HT-29 (cell line): ENCODE results near the gene PTPN9. TPM values are rescaled to one million over a fixed set of nuclear protein-coding genes. Genes with fewer than 3 reads are reported as not detected.
"Not testable (repeated sequence)": the region's sequence is repeated elsewhere in the genome, so short reads cannot be mapped to it uniquely, and the experiment has no call there.

Experiments used
- DNase-seq: peaks from one replicate; pipeline ENCODE4 v3.0.0-alpha.2; 2015; ENCODE audit warnings: low spot score
- total RNA-seq: library from RNA; depleted of rRNA; stranded (reverse); fragments of >200 nt; shearing (Covaris generic); gene quantifications from 2 replicates; pipeline ENCODE4 v1.2.3, GENCODE V29; 2014; rRNA removed

Gene PTPN9
- 22.8 and 28.2 TPM in 2 replicates for total RNA-seq

DNA sequence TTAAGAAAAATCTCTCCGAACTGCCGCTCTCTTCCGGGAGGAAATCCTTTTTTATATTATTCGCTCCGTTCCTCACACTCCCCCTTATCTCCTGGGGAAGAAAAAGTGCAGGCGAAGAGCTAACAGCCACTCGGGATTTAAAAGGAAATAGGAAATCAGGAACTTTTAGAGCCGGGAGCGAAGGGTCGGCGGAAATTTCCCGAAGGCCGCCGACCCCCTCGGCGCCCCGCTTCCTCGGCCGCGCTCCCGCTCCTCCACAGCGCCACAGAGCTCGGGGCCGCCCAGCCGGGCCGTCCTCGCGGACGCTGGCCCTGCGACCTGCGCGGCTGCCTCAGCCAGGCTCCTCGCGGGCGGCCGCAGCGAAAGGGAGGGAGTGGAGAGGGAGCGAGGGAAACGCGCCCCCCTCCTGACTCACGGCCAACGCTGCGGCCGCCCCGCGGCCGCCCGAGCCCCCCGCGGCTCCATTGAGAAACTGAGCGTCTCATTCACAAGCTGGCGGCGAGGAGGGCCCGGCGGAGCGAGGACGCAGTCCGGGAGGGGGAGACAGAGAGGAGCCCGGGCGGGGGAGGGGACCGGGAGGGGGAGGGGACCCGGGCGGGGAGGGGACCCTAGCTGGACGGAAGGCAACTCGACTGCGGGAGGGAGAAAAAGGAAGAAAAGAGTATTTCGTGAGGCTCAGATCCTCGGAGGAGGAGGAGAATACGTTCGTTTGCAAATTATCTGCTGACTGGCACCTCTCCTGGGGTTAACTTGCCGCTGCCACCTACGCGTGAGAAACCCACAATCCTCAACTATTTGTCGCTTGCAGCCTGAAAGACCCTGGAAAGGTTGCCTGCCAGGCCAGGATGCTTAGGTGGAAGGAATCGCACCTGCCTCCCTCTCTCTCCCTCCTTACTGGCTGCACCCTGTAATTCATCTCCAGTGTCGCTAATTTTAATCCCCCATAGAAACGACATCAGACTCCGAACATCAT is at the start of gene PTPN9:
Gene PTPN9, minus strand, starts transcription at position 368 of the 973 bp plus-strand sequence. CDS start 539 bp downstream, outside the sequence.
- DNase-seq, result peak; percentile 70

DNA sequence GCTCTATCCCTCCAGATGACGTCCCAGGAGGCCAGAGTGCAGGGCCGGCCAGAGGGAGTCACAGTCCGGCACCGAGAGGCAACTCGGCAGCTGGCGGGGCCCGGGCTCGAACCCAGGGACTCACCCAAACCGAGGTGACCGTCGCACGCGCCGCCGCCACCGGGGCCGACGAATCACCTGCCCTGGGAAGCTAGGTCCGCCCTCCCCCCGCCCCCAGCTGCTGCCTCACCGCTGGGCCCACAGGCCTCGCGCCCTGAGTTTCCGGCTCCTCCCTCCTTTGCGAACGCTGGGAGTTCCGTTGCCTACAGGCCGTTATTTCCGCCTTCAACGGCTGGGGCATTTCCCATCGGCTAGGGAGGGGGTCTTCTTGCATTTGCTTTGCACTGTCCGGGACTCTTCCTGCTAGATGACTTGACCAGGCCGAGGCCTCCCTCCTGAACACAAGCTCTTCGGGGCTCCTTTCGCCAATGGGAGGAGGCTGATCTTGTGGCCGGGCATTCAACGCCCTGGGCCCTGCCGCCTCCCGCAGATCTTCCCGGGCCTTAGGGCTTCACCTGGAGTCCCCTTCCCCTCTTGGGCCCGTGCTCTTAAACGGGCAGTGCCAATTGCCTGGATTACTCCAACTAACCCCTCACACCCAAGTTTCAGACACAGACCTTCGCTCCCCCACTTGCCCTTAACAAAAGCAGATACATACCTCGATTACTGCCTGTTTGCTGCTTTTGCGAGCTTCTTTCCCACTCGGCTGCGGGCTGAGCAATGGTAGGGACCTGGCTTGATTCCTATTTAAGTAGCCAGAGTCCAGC is 46.6 kb upstream of the PTPN9 start, which contains the start of gene SNUPN:
Gene SNUPN, minus strand, starts transcription at position 184 of the 806 bp plus-strand sequence. CDS start 4,674 bp downstream, outside the sequence.
- DNase-seq, result peak; percentile 96

DNA sequence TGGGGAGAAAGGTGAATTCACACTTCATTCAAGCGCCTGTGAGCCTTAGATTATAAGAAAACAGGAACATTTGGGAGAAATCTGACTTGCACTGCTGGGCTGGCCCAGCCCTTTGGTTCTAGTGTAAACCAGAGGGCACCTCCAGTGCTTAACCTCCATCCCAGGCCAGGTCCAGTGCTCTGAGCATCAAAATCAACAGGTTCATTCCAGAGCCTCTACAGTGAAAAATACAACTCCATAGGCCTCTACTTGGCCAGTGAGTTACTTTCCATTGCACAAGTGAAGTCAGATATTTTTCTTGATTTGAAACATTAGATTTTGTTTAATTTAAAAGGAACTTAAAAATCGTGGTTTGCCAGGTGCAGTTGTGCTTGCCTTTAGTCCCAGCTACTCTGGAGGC is 43.4 kb upstream of the PTPN9 start:
- DNase-seq, result no peak

DNA sequence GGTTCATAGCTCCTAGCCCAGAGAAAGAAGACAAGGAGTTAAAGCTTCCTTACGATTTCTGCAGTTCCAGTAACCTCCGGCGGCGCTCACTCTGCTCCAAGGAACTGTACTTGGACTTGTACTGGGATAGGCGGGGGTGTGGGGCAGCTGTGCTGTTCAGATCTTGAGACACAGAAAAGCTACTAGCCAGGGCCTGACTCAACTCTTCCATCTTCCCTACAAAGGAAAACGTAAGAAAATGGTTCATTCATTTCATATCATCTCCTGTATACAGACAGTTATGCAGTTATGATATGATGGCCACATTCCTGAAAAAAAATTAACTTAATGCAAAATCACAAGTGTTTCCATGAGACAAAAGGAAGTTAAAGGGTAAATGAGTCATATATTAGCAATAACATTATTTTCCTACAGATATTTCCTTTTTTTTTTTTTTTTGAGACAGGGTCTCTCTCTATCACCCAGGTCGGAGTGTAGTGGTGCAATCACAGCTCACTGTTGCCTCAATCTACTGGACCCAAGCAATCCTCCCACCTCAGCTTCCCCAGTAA is 41.8 kb upstream of the PTPN9 start:
- no peak for DNase-seq

DNA sequence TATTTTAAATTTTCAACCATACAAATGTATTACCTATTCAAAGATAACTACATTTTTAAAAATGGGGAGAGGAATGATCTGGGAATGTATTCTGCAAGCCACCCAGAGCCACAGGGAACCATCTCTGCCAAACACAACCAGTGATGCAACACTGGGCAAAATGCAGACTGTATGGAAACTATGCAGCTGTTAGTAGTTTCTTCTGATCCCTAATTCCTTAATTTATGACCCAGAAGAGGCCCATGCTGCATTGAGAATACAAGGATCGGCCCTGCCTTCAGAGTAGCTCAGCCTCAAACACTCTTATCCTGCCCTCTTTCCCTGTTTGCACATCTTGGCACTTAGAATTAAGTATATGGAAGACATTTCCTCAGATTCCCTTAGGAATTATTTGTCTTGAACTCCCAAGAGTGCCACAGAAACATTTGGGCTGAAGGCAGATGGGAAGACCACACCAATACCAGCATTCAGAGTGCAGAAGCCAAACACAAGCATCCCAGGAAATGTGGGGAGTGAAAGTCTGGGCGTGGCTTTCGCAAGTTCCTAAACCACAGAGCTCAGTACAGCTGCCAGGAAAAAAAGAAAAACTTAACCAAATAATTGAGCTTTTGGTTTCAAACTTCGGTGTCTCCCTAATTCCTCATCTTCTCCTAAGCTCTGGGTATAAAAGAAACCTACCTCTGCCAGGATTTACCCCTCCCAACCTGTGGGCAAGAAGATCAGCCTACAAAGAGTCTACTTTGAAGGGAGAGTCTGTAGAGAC is 41.1 kb upstream of the PTPN9 start:
- no peak for DNase-seq

DNA sequence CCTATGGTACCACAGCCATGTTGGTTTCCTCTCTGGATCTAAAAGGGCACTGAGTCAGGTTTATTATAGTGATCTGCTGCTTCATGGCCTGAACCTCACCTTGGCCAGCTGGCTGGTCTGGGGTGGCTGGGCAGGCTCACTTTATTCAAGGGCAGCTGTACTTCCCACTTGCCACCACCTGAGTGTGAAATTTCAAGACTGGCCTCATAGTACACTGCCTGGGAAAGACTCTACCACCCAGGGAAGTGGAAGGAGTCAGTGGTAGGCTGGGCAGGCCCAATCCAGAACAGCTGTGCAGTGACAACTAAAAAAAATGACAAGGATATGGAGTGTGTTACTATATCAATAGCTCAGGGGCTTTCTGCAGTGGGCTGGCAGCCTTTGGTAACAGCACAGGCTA is 37.7 kb upstream of the PTPN9 start:
- DNase-seq, result no peak

DNA sequence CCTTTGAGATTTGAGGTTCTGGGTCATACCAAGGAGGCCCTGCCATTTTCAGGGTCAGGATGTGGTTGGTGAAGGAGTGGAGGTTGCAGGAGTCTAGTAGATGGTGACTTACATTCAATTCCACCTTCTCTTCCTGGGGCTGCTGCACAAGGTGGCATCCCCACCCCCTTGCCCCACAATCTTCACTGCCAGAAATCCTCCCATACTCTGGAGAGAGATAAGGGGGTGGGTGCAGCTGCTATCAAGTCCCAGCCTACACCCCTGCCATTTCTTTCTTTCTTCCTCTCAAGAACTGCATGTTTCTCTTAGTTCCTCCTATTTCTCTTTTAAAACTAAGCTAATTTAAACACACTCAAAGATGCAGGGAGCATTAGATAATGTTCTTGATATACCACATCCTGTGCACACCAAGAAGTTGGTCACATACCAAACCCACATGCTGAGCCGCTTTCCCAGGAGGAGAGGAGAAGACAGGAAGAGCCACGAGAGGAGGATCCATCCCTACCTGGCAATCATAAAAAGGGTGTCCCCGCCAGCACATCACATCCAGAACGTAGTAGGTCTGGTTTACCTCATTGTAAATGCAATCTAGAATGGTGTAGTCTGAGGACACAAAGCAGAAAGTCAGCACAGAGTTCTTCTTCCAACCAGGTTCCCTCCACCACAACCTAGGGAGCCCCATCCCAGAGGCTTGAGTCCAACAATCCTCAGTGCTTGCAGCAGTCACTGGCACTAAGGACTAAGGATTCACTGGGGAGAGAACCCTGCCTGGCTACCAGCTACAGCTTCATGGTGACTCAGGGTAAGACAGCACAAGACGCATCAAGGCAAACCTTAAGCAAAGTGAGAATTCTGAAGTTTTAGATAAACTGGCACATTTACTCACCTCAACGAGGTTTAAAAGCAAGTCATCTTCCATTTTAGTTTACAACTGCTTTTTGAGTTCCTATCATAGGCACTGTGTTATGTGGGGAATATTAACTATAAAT is 27.9 kb upstream of the PTPN9 start:
- DNase-seq, result no peak

DNA sequence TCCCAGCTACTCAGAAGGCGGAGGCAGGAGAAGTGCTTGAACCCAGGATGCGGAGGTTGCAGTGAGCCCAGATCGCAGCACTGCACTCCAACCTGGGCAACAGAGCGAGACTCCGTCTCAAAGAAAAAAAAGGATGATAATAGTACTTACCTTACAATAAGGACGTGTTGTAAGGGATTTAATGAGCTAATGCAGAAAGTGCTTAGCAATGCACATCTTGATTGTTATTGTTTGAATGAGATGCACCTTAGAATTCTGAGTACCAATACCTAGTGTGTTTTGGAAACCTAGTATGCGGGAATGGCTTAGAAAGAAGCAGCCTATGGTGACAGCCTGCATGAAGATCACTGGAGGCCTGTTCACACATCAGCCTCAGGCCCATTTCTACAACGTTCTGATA is 26.9 kb upstream of the PTPN9 start:
- no peak for DNase-seq

DNA sequence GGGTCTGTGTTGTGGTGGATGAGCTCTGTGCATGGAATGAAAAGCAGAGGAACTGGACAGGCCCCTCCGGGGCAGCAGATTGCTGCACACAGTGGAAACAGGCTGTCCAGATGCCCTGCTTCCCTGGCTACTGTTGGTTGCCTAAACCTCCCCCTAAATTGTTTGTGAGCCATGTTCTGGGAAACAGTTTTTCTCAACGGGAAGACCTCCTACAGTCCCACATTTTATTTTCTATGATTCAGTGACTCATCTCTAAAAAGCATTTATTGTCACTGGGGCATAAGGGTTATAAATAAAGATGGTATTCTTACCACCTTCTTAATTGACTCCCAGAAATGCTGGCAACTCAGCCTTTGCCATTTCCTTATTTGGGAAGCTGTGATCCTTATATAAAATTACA is 20.3 kb upstream of the PTPN9 start:
- no peak for DNase-seq

DNA sequence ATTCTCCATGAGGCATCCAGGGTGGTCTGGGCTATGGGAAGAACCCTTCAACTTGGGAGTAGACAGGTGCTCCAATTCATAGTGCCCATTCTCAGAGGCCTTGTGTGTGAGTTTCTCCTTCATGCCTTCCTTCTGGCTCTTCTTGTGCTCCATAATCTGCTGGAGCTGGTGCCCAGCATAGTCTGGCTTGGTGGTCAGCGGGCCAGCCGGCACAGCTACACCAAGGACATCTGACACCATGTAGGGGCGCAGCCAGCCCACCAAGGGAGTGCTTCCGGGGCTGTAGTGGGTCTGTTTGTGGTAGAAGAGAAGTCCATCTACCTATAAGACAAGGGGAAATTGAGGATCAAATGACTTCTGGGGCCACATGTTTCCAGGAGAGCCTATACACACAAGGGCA is 19.2 kb upstream of the PTPN9 start:
- DNase-seq, result no peak

DNA sequence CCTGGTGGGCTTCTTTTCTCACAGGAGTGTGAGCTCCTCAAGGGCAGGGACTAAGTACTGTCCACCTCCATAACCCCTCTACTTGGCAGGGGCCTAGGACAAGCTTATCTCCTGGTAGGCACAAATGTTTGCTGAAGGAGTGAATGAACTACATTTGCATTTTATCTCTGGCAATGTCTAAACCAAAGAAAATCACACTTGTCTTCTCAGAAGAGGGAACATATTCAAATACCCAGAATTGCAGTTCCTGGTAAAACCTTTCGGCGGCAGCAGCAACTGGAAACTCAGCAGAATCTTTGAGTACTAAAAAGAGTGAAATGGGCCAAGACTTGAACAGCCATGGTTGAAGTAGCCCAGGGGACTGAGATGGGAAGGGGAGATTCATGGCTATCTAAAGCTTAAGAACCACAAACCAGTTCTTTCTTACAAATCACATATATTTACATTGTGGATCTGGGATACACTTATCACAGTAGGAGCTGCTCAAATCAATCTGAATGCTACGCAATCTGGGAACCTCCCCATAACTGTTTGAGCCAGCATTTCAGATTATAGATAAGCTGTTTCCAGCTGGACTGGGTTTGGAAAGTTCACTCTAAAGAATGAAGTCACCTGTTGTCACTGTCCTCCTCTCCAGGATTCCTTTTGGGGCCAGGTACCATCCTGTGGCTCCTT is 18.7 kb upstream of the PTPN9 start:
- DNase-seq, result peak; percentile 24

DNA sequence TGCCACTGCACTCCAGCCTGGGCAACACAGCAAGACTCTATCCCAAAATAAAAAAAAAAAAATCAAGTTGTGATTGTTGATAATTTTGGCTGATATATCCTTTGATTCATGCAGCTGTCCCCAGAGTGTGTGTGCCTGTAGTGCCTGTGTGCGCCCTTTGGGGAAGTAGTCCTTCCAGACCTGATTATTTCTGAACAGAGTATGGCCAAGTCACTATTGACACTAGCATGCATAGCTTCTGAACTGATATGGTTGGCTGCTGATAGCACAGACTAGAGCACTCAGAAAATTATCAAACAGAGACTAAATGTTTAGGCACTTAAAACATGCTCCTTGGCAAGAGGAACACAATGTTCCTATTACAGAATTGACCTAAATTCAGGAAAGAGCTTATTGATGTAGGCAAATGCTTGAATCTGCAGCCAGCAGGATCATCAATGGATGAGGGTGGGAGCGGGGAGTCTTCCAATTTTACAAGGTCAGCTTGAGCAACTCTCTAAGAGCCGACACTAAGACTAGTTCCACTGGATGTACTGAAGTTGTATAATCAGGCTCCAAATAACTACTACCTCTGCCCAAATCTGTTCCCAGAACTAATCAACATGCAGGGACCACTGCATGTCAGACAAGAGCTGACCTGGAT is 17.7 kb upstream of the PTPN9 start:
- DNase-seq, result no peak

DNA sequence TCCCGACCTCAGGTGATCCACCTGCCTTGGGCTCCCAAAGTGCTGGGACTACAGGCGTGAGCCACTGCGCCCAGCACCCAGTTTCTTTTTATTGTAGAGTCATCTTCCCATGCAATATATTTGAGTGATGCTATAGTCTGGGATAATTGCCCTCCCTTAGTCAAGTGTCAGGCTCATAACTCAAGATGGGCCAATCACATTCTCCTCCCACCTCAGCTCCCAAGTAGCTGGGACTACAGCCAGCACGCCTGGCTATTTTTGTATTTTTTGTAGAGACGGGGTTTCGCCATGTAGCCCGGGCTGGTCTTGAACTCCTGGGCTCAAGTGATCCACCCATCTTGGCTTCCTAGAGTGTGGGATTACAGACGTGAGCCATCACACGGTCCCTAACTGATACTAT is 15.2 kb upstream of the PTPN9 start:
- no peak for DNase-seq

DNA sequence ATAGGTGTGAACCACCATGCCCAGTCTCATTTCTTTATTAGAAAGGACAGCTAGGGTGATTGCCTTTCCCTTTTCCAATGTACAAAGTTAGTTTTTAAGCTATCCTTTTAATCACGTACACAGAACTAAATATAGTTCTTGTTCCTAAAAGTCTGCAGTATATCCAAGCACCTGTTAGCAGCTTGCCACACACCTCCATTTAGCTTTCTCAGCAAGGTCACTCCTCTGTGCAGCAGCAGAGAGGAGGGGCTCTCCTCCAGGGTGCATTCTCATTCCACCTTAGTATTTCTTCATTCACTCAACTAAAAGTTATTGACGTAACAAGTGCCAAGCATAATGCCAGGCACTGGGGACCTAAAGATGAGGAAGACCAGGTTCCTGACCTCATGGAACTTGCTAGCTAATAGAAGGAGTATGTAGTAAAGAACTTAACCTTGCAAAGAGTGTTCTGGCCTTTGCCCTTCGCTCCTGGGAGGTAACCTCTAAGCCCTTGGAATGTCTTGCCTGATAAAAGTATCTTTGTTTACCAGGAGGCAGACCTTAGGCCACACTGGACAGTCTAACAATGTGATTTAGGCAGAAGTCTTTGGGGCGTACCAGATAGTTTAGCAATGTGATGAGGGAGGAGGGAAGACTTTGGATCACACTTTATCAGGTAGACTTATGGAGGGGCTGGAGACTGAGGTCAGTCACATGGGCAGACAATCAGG is 12.7 kb upstream of the PTPN9 start:
- DNase-seq, result no peak

DNA sequence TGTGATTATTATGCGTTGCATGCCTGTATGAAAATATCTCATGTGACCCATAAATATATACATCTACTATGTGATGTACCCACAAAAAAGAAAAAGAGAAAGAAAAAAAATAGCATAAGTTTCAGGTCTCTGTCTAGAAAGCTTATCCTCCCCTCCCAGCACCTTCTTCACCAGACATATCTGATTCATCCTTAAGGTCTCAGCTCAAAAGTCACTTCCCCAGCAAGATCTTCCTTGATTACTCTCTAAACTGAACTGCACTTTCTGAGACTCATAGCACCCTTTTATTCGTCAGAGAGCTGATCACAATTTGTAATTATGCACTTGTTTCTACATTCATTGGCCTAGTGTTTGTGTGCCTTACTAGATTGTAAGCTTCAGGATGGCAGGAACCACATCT is 11.1 kb upstream of the PTPN9 start:
- DNase-seq, result no peak

DNA sequence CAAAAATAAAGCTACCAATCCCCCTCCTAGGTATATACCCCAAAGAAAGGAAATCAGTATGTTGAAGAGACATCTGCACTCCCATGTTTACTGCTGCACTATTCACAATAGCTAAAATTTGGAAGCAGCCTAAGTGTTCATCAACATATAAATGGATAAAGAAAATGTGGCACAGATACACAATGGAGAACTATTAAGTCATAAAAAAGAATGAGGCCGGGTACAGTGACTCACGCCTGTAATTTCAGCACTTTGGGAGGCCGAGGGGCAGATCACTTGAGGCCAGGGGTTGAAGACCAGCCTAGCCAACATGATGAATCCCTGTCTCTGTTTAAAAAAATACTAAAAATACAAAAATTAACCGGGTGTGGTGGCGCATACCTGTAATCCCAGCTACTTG is 10.0 kb upstream of the PTPN9 start:
- no peak for DNase-seq

DNA sequence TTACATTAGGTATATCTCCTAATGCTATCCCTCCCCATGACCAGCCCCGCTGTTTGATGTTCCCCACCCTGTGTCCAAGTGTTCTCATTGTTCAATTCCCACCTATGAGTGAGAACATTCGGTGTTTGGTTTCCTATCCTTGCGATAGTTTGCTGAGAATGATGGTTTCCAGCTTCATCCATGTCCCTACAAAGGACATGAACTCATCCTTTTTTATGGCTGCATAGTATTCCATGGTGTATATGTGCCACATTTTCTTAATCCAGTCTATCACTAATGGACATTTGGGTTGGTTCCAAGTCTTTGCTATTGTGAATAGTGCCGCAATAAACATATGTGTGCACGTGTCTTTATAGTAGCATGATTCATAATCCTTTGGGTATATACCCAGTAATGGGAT is 7.3 kb upstream of the PTPN9 start:
- DNase-seq, result not testable (repeated sequence)

DNA sequence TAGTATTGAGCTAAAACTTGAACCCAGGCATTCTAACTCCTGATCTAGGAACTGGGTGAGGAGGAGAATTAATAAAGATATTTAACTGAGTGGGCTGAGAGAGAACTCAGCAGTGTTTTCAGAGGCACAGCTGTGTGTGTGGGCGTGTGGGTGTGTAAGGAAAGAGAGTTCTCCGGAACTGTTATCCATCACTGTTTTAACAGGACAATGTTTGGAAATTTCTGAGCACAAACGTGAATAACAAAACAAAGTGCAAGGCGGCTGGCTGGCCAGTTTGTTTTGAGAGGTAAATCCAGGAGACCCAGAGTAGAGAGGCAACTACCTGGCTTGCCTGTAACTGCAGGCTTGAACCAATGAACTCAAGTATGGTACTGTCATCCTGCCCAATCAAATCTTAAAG is 5.0 kb upstream of the PTPN9 start:
- no peak for DNase-seq
